Lower leg skin (tissue), 3 donors: ENCODE data around the gene TMEM245.

Source experiments
- POLR2A ChIP-seq, 2 donors: fragments of 450-650 bp; IDR thresholded peaks; one replicate each; pipeline ENCODE4 v1.6.1; 2016 to 2017; ENCODE audit warnings: antibody characterized with exemption in 2 of 2, mild to moderate bottlenecking in 1 of 2, moderate library complexity in 1 of 2
- TF ChIP-seq, protein P1 (sequence below), 3 donors: fragments of 450-650 bp; IDR thresholded peaks; one replicate each; pipeline ENCODE4 v1.5.1; 2016; ENCODE audit warnings: antibody characterized with exemption in 3 of 3, mild to moderate bottlenecking in 3 of 3, moderate library complexity in 2 of 3

DNA sequence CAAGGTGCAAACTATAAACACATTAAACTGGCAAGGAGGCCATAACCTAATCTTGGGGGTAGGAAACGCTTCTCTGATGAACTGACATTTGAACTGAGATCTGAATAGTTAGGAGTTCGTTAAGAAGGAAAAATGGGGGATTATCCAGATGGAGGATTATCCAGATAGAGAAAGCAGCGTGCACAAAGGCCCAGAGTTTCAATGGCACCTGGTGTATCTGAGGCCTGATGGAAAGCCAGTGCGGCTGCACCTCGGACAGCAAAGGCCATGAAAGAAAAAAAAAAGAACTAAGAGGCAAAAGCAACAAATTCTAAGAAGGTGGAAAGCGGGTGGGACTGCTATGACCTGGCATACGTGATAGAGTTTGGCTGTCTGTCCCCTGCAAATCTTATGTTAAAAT lies 93.4 kb downstream of the TMEM245 start:
- TF ChIP-seq, protein P1, sequence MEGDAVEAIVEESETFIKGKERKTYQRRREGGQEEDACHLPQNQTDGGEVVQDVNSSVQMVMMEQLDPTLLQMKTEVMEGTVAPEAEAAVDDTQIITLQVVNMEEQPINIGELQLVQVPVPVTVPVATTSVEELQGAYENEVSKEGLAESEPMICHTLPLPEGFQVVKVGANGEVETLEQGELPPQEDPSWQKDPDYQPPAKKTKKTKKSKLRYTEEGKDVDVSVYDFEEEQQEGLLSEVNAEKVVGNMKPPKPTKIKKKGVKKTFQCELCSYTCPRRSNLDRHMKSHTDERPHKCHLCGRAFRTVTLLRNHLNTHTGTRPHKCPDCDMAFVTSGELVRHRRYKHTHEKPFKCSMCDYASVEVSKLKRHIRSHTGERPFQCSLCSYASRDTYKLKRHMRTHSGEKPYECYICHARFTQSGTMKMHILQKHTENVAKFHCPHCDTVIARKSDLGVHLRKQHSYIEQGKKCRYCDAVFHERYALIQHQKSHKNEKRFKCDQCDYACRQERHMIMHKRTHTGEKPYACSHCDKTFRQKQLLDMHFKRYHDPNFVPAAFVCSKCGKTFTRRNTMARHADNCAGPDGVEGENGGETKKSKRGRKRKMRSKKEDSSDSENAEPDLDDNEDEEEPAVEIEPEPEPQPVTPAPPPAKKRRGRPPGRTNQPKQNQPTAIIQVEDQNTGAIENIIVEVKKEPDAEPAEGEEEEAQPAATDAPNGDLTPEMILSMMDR (IDR thresholded peaks at IDR 0.05) = no peak
- TF ChIP-seq POLR2A (IDR thresholded peaks at IDR 0.05) = no peak
